Mesendoderm (in vitro differentiated cells): ENCODE data around the gene WDFY1.

Experiments used
- DNase-seq: peaks from one replicate; pipeline ENCODE4 v3.0.0; 2013
- H2AK5ac ChIP-seq: 2 replicates; pipeline ENCODE4 v1.6.1; 2013; ENCODE audit warnings: low read length, inconsistent platforms
- H2BK120ac ChIP-seq: 2 replicates; pipeline ENCODE4 v1.6.1; 2013; ENCODE audit warnings: low read depth, mild to moderate bottlenecking, low read length, moderate library complexity, mixed read lengths
- H2BK15ac ChIP-seq: replicated peaks from 2 replicates; pipeline ENCODE4 v1.6.1; 2013; ENCODE audit warnings: low read depth, mild to moderate bottlenecking, moderate library complexity
- H2BK5ac ChIP-seq: 2 replicates; pipeline ENCODE4 v1.6.1; 2013; ENCODE audit warnings: low read length, inconsistent platforms
- H3K18ac ChIP-seq: 2 replicates; pipeline ENCODE4 v1.6.1; 2013; ENCODE audit warnings: mild to moderate bottlenecking, low read length, mixed read lengths
- H3K23ac ChIP-seq: one replicate; pipeline ENCODE4 v1.6.1; 2013; ENCODE audit warnings: low read length
- H3K27ac ChIP-seq: 2 replicates; pipeline ENCODE4 v1.5.1; 2013; ENCODE audit warnings: low read depth, mild to moderate bottlenecking, inconsistent platforms, low read length, moderate library complexity
- H3K27me3 ChIP-seq: 2 replicates; pipeline ENCODE4 v1.6.1; 2013; ENCODE audit warnings: low read length, control low read depth, mild to moderate bottlenecking, inconsistent platforms; ENCODE audit not compliant: insufficient read depth, poor library complexity
- H3K36me3 ChIP-seq: 2 replicates; pipeline ENCODE4 v1.6.1; 2013; ENCODE audit warnings: low read length, inconsistent platforms; ENCODE audit not compliant: control insufficient read depth, insufficient read depth
- H3K4ac ChIP-seq: one replicate; pipeline ENCODE4 v1.6.1; 2013; ENCODE audit warnings: low read depth, mild to moderate bottlenecking, low read length, moderate library complexity
- H3K4me1 ChIP-seq: 2 replicates; pipeline ENCODE4 v1.6.1; 2013; ENCODE audit warnings: low read depth, low read length, inconsistent platforms; ENCODE audit not compliant: control insufficient read depth
- H3K4me2 ChIP-seq: 2 replicates; pipeline ENCODE4 v1.6.1; 2013; ENCODE audit warnings: low read length
- H3K4me3 ChIP-seq: 2 replicates; pipeline ENCODE4 v1.5.1; 2013; ENCODE audit warnings: mild to moderate bottlenecking, low read length
- H3K56ac ChIP-seq: one replicate; pipeline ENCODE4 v1.6.1; 2013; ENCODE audit warnings: low read length
- H3K79me1 ChIP-seq: 2 replicates; pipeline ENCODE4 v1.6.1; 2013; ENCODE audit warnings: low read length, inconsistent platforms
- H3K79me2 ChIP-seq: 2 replicates; pipeline ENCODE4 v1.6.1; 2013; ENCODE audit warnings: mild to moderate bottlenecking, low read length; ENCODE audit not compliant: control insufficient read depth, insufficient read depth
- H3K9ac ChIP-seq: 2 replicates; pipeline ENCODE4 v1.6.1; 2013; ENCODE audit warnings: low read length, inconsistent platforms
- H4K5ac ChIP-seq: one replicate; pipeline ENCODE4 v1.6.1; 2013; ENCODE audit warnings: low read length
- H4K8ac ChIP-seq: one replicate; pipeline ENCODE4 v1.6.1; 2013; ENCODE audit warnings: low read depth, mild to moderate bottlenecking, control low read depth, low read length, moderate library complexity
- whole genome bisulfite sequencing: extraction: QIAGEN DNeasy Blood & Tissue Kit; methylation state at CpG from one replicate; pipeline ENCODE4 v1.1.7; 2013; ENCODE audit warnings: low lambda C conversion rate, missing lambda C conversion rate; ENCODE audit not compliant: insufficient coverage; ENCODE audit errors: extremely low coverage; 5-methylcytosine and 5-hydroxymethylcytosine counted together

Gene WDFY1

GRCh38 chr2:223969856-223970255 is 24.7 kb upstream of the WDFY1 start:
- H3K56ac ChIP-seq = no peak overlapping the region
- H3K79me2 ChIP-seq = no peaks in the 10 kb centered on the region
- no peak overlapping the region for H4K8ac ChIP-seq
- H3K9ac ChIP-seq = no peak overlapping the region
- H3K23ac ChIP-seq = no peak overlapping the region
- H3K27ac ChIP-seq = no peak overlapping the region
- no peak overlapping the region for H3K4me3 ChIP-seq
- no CpG with 5 or more reads among the region's 1 CpG for whole genome bisulfite sequencing
- H3K18ac ChIP-seq = no peak overlapping the region
- H3K4ac ChIP-seq = no peak overlapping the region
- no peaks in the 10 kb centered on the region for H3K27me3 ChIP-seq
- H4K5ac ChIP-seq = no peak overlapping the region
- H3K4me1 ChIP-seq = no peaks in the 10 kb centered on the region
- H2BK15ac ChIP-seq = no peak overlapping the region
- H3K79me1 ChIP-seq = no peaks in the 10 kb centered on the region
- no peak overlapping the region for H2BK120ac ChIP-seq
- no peaks in the 10 kb centered on the region for H3K36me3 ChIP-seq
- no peak for DNase-seq
- no peak overlapping the region for H2BK5ac ChIP-seq
- H3K4me2 ChIP-seq = no peak overlapping the region
- no peak overlapping the region for H2AK5ac ChIP-seq

GRCh38 chr2:223969315-223969714 is 24.2 kb upstream of the WDFY1 start:
- Histone ChIP-seq H4K5ac (no peak overlapping the region), H3K4me3 (no peak overlapping the region), H2AK5ac (no peak overlapping the region), H3K27ac (no peak overlapping the region), H2BK15ac (no peak overlapping the region), H2BK120ac (no peak overlapping the region), H3K4me2 (no peak overlapping the region), H2BK5ac (no peak overlapping the region), H3K36me3 (no peaks in the 10 kb centered on the region), H3K27me3 (no peaks in the 10 kb centered on the region), H3K4me1 (no peaks in the 10 kb centered on the region), H3K18ac (no peak overlapping the region), H4K8ac (no peak overlapping the region), H3K23ac (no peak overlapping the region), H3K56ac (no peak overlapping the region), H3K4ac (no peak overlapping the region), H3K9ac (no peak overlapping the region), H3K79me1 (no peaks in the 10 kb centered on the region), H3K79me2 (no peaks in the 10 kb centered on the region)
- no CpG with 5 or more reads among the region's 3 CpGs for WGBS
- DNase-seq = no peak

- H4K5ac ChIP-seq = no peak overlapping the region
- H3K9ac ChIP-seq = no peak overlapping the region
- DNase-seq = no peak
- no peak overlapping the region for H3K23ac ChIP-seq
- H3K4me3 ChIP-seq = no peak overlapping the region
- no peak overlapping the region for H2BK120ac ChIP-seq
- H3K4me2 ChIP-seq = no peak overlapping the region
- no peak overlapping the region for H3K4ac ChIP-seq
- no peaks in the 10 kb centered on the region for H3K36me3 ChIP-seq
- no peak overlapping the region for H4K8ac ChIP-seq
- H3K79me1 ChIP-seq = peaks cover 2% of the 10 kb centered on the region
- peaks cover 2% of the 10 kb centered on the region for H3K79me2 ChIP-seq
- no peak overlapping the region for H3K27ac ChIP-seq
- H3K27me3 ChIP-seq = no peaks in the 10 kb centered on the region
- H2BK15ac ChIP-seq = no peak overlapping the region
- WGBS = no CpG with 5 or more reads among the region's 2 CpGs
- no peak overlapping the region for H3K18ac ChIP-seq
- H2AK5ac ChIP-seq = no peak overlapping the region
- H3K4me1 ChIP-seq = no peaks in the 10 kb centered on the region
- no peak overlapping the region for H3K56ac ChIP-seq
- H2BK5ac ChIP-seq = no peak overlapping the region
These were observed 22.8 kb upstream of the WDFY1 start for GRCh38 chr2:223967981-223968380.

- Histone ChIP-seq H3K27me3 (no peaks in the 10 kb centered on the region), H2BK120ac (no peak overlapping the region), H3K9ac (no peak overlapping the region), H2BK5ac (no peak overlapping the region), H3K4me2 (no peak overlapping the region), H3K79me2 (peaks cover 41% of the 10 kb centered on the region), H3K4ac (no peak overlapping the region), H2BK15ac (no peak overlapping the region), H3K23ac (no peak overlapping the region), H4K8ac (no peak overlapping the region), H3K79me1 (peaks cover 3% of the 10 kb centered on the region), H3K18ac (no peak overlapping the region), H3K36me3 (peaks cover 2% of the 10 kb centered on the region), H4K5ac (no peak overlapping the region), H3K27ac (no peak overlapping the region), H3K56ac (no peak overlapping the region), H3K4me1 (peaks cover 4% of the 10 kb centered on the region), H2AK5ac (no peak overlapping the region), H3K4me3 (no peak overlapping the region)
- WGBS = no CpG with 5 or more reads among the region's 5 CpGs
- DNase-seq = no peak
These were observed 14.6 kb upstream of the WDFY1 start for GRCh38 chr2:223959688-223960087.

- Histone ChIP-seq H4K5ac (no peak within 1 kb of the TSS), H2AK5ac (no peak within 1 kb of the TSS), H2BK15ac (peak within 1 kb of the TSS; percentile 57), H3K4me1 (peaks cover 4% of the 10 kb centered on the region), H3K27me3 (no peaks in the 10 kb centered on the region), H3K23ac (no peak within 1 kb of the TSS), H3K36me3 (peaks cover 2% of the 10 kb centered on the region), H3K56ac (peak within 1 kb of the TSS; percentile 92), H3K18ac (peak within 1 kb of the TSS; percentile 62), H3K27ac (no peak within 1 kb of the TSS), H3K9ac (peak within 1 kb of the TSS; percentile 89), H3K4ac (peak within 1 kb of the TSS; percentile 73), H4K8ac (no peak within 1 kb of the TSS), H3K79me2 (peaks cover 35% of the 10 kb centered on the region), H3K4me2 (peak within 1 kb of the TSS; percentile 59), H3K4me3 (peak within 1 kb of the TSS; percentile 93), H3K79me1 (peaks cover 1% of the 10 kb centered on the region), H2BK5ac (no peak within 1 kb of the TSS), H2BK120ac (no peak within 1 kb of the TSS)
- DNase-seq = peak; percentile 96
- WGBS = no CpG with 5 or more reads among the region's 65 CpGs
These were observed 12.1 kb upstream of the WDFY1 start, which contains the start of gene MRPL44 for GRCh38 chr2:223957092-223957851. TSS of gene MRPL44 (plus strand) at chr2:223957463. CDS start at chr2:223957473, 10 bp downstream.

GRCh38 chr2:223956300-223956699 is 11.2 kb upstream of the WDFY1 start:
- H2AK5ac ChIP-seq = no peak overlapping the region
- no peaks in the 10 kb centered on the region for H3K27me3 ChIP-seq
- peaks cover 2% of the 10 kb centered on the region for H3K36me3 ChIP-seq
- peaks cover 27% of the 10 kb centered on the region for H3K79me2 ChIP-seq
- DNase-seq = no peak
- H2BK5ac ChIP-seq = no peak overlapping the region
- H3K27ac ChIP-seq = no peak overlapping the region
- H2BK15ac ChIP-seq = peak overlapping the region; percentile 57
- peak overlapping the region; percentile 28 for H3K18ac ChIP-seq
- no peak overlapping the region for H3K9ac ChIP-seq
- no peak overlapping the region for H4K5ac ChIP-seq
- H3K4me3 ChIP-seq = no peak overlapping the region
- no peak overlapping the region for H2BK120ac ChIP-seq
- no peak overlapping the region for H3K4ac ChIP-seq
- no peak overlapping the region for H3K56ac ChIP-seq
- WGBS = no CpG with 5 or more reads among the region's 4 CpGs
- no peak overlapping the region for H4K8ac ChIP-seq
- peaks cover 4% of the 10 kb centered on the region for H3K4me1 ChIP-seq
- peaks cover 1% of the 10 kb centered on the region for H3K79me1 ChIP-seq
- H3K23ac ChIP-seq = no peak overlapping the region
- H3K4me2 ChIP-seq = no peak overlapping the region
